Measurements from ENCODE around the gene ZNF470. TPM values are rescaled to one million over a fixed set of nuclear protein-coding genes. Genes with fewer than 3 reads are reported as not detected.

The ZNF470 gene
- polyA plus RNA-seq, 1 donor from 2014 or later = 2.1 TPM

DNA sequence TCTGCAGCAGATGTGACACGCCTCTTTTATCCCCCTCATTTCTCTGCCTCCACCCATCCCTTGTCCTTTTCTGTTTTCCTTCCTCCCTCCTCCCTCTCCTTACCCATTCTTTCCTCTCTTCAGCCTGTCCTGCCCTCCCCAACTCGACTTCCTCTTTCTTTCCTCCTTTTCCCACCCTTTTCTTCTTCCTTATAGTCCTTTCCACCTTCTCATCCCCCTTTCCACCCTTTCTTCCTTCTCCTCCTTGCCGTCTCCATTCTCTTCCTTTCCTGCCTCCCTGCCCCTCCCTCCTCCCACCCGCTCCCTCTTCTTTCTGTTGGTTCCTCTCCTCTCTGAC is 27.1 kb downstream of the ZNF470 start:
- Mint-ChIP-seq H3K36me3 (peaks cover 8% of the 10 kb centered on the region), H3K4me1 (peaks cover 0 to 9% (median 8%) of the 10 kb centered on the region in 3 donors), H3K27me3 (no peaks in the 10 kb centered on the region), H3K4me3 (peak overlapping the region; percentile 46 to 98 (median 92)), H3K9me3 (peaks cover 0 to 16% (median 4%) of the 10 kb centered on the region in 3 donors), H3K27ac (peak overlapping the region in 1 of 3 donors; percentile 93)

DNA sequence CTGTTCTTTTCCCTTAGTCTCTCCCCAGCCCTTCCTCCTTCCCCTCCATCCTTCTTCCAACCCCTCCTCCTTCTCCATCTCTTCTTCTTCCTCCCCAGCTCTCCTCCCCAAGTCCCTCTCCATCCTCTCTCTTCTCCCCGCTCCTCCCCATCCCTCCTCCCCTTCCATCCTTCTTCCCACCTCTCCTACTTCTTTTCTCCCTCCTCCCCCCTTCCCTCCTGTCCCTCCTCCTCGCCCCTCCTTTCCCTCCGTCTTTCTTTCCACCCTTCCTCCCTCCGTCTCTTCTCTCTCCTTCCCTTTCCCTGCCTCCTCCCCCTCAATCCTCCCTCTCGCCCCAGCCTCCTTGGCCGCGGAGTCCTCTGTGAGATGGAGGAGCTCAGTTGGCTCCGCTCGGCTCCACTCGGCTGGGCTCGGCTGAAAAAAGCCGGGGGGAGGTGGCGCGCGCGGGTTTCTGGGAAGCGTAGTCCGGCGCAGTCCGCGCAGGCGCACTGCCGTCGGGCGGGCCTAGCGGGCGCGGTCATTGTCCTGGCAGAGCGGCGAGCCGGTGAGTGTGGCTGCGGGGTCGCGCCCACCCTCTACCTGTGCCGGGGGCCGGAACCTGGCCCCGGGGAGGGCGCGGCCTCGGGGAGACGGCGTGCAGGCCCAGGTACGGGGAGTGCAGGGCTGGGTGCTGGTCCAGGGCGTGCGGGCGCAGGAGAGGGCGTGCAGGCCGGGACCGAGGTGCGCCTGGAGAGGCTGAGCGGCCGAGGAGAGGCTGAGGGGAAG is 27.7 kb downstream of the ZNF470 start, which contains the start of gene ZNF71:
Gene ZNF71 (plus strand): TSS at position 520 of the 765 bp plus-strand sequence. CDS start 6,257 bp downstream, outside the sequence.
- peak within 1 kb of the TSS in 1 of 3 donors; percentile 93 for H3K27ac Mint-ChIP-seq
- peak within 1 kb of the TSS; percentile 79 to 98 (median 92) for H3K4me3 Mint-ChIP-seq
- peaks cover 0 to 9% (median 8%) of the 10 kb centered on the region in 3 donors for H3K4me1 Mint-ChIP-seq
- H3K9me3 Mint-ChIP-seq = peaks cover 0 to 16% (median 4%) of the 10 kb centered on the region in 3 donors
- H3K36me3 Mint-ChIP-seq = peaks cover 8% of the 10 kb centered on the region
- no peaks in the 10 kb centered on the region for H3K27me3 Mint-ChIP-seq

DNA sequence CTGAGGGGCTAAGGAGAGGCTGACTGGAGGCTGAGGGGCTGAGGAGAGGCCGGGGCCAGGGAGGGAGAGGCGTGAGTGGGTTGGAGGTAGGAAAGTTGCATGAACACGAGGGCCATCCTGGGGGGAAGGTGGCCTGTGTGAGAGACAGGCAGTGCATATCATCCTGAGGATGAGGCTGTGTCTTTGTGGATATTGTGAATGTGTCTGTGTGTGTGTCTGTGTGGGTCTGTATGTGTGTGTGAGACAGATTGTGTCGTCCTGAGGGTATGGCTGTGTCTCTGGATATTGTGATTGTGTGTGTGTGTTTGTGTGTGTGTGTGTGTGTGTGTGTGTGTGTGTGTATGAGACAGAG is 28.3 kb downstream of the ZNF470 start:
- Mint-ChIP-seq H3K9me3 (peaks cover 0 to 17% (median 4%) of the 10 kb centered on the region in 3 donors), H3K27ac (peak overlapping the region in 1 of 3 donors; percentile 93), H3K4me3 (peak overlapping the region; percentile 79 to 98 (median 92)), H3K36me3 (peaks cover 10% of the 10 kb centered on the region), H3K4me1 (peaks cover 0 to 10% (median 8%) of the 10 kb centered on the region in 3 donors), H3K27me3 (no peaks in the 10 kb centered on the region)

DNA sequence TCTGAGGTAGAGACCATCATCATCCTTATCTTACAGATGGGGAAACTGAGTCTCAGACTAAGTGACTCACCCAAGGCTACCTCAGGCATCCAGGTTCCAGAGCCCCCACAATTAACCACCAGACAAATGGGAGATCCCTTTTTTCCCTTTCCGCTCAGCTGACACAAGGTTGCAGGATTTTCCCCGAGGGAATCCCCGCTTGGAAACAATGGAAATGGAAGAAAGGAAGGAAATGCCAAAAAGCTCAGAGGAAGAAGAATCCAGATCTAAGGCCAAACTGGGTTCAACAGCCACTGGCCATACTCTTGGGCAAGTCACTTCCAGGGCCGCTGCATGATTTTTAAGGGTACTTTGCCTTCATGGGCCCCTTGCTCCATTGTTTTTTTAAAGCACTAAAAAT is 29.4 kb downstream of the ZNF470 start:
- H3K9me3 Mint-ChIP-seq = peaks cover 1 to 21% (median 4%) of the 10 kb centered on the region in 3 donors
- H3K27ac Mint-ChIP-seq = no peak overlapping the region
- H3K4me1 Mint-ChIP-seq = peaks cover 0 to 13% (median 8%) of the 10 kb centered on the region in 3 donors
- H3K27me3 Mint-ChIP-seq = no peaks in the 10 kb centered on the region
- peaks cover 20% of the 10 kb centered on the region for H3K36me3 Mint-ChIP-seq
- peak overlapping the region in 2 of 4 donors; percentile 79 to 98 for H3K4me3 Mint-ChIP-seq

DNA sequence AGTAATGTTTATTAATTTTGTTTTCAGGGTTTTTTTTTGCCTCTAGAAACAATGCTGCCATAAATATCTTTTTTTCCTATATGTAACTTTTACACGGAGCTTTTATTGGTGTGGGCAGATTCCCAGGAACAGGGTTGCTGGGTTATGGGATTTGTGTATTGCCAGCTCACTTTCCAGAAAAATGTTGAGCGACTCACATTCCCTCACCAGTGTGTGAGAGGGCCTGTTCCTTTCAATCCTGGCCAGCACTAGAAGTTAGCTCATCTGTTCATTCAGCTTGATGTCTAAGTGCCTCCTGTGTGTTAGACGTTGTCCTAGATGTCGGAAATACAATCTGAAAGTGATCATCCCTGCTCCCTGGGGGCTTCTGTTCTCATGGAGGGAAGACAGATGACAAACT is 30.4 kb downstream of the ZNF470 start:
- Mint-ChIP-seq H3K27ac (no peak overlapping the region), H3K4me1 (peaks cover 0 to 17% (median 8%) of the 10 kb centered on the region in 3 donors), H3K27me3 (no peaks in the 10 kb centered on the region), H3K36me3 (peaks cover 21% of the 10 kb centered on the region), H3K9me3 (peaks cover 3 to 20% (median 8%) of the 10 kb centered on the region in 3 donors), H3K4me3 (peak overlapping the region in 2 of 4 donors; percentile 32 to 75)

DNA sequence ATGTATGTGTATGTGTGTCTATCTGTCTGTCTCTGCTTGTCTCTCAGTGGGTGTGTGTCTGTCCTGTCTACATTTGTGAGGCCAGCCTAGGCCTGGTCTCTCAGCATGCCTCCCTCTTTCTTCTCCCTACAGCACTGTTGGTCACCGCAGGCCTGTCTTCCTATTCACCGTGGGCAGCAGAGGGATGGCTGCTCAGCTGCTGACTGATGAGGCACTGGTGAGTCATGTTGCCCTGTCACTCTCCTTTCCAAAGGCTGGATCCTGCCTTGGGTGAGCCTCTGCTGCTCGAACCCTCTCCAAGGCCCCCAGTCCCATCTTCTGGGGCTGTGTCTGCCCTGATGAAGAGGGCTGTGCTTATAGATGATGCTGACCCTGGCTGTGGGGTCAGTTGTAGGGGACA is 34.1 kb downstream of the ZNF470 start:
- Mint-ChIP-seq H3K27me3 (no peaks in the 10 kb centered on the region), H3K27ac (no peak overlapping the region)

DNA sequence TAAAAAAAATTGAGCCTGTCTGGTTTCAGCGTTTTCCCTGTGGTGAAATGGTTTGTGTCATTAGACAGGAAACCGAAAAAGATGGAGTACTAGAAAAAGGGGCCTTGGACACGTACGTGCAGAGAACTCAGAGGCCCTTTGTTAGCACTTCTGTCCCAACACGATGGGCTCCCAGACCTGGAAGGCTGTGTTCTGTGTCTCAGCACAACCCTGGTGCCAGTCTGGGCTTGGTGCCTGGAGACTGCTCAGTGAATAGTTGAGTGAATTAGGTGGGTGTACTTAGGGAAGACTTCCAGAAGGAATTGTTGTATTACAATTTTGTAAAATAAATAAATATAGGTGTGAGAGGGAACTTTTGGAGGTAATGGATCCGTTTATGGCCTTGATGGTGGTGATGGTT is 36.6 kb downstream of the ZNF470 start:
- Mint-ChIP-seq H3K9me3 (peaks cover 19 to 54% (median 26%) of the 10 kb centered on the region in 3 donors), H3K27ac (no peak overlapping the region), H3K27me3 (no peaks in the 10 kb centered on the region), H3K4me3 (no peak overlapping the region), H3K4me1 (peaks cover 0 to 8% (median 0%) of the 10 kb centered on the region in 3 donors), H3K36me3 (peaks cover 39% of the 10 kb centered on the region)

More for the DNA sequence above, 34.1 kb downstream of the ZNF470 start:
- peaks cover 38% of the 10 kb centered on the region for H3K36me3 Mint-ChIP-seq
- peaks cover 15 to 36% (median 17%) of the 10 kb centered on the region in 3 donors for H3K9me3 Mint-ChIP-seq
- no peak overlapping the region for H3K4me3 Mint-ChIP-seq
- H3K4me1 Mint-ChIP-seq = peaks cover 0 to 8% (median 0%) of the 10 kb centered on the region in 3 donors

DNA sequence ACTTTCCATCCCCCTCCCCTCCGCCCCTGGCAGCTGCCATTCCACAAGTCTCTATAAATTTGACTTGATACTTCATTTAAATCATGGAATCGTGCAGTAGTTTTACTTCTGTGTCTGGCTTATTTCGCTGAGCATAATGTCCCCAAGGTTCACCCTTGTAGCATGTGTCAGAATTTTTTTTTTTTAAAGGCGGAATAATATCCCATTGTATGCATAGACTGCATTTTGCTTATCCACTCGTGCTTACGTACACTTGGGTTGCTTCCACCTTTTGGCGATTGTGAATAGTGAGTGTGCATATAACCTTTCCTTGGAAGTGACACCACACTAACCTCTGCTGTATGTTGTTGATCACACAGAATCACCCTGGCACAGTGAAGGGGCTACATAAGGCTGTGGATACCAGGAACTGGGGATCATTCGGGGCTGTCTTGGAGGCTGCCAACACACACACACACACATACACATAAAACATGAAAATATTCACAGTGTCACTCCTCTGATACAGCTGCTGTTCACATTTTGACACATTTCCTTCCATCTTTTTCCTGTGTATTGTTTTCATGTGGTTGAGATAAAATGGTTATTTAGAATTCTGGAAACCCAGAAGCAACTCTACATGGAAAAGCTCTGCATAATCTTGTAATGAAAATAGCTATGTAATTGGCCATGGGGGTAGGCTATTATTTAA is 41.2 kb downstream of the ZNF470 start:
- H3K4me3 Mint-ChIP-seq = peak overlapping the region in 1 of 4 donors; percentile 7

DNA sequence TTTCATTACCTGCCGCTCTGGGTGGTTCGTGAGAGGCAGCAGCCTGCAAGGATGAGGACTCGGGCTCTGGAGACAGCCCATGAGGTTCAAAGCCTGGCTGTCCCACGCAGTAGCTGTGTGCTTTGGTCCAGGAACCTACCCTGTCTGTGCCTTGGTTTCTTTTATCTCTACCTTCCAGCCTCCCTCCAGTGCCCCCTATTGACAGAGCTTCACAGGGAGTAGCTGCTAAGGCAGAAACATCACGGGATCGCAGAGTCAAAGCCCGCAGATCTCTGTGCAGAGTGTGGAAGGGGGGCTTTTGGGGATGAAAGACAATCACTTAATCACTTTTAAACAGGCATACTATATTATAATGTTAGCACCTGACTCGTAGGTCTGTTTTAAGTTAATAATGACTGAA is 44.0 kb downstream of the ZNF470 start:
- Mint-ChIP-seq H3K27ac (no peak overlapping the region), H3K36me3 (peaks cover 47% of the 10 kb centered on the region), H3K4me3 (peak overlapping the region in 1 of 4 donors; percentile 73), H3K4me1 (peaks cover 0 to 3% (median 0%) of the 10 kb centered on the region in 3 donors), H3K9me3 (peaks cover 22 to 69% (median 38%) of the 10 kb centered on the region in 3 donors), H3K27me3 (no peaks in the 10 kb centered on the region)

More for the DNA sequence above, 41.2 kb downstream of the ZNF470 start:
- Mint-ChIP-seq H3K36me3 (peaks cover 35% of the 10 kb centered on the region), H3K9me3 (peaks cover 19 to 59% (median 36%) of the 10 kb centered on the region in 3 donors), H3K27ac (no peak overlapping the region), H3K4me1 (peaks cover 0 to 3% (median 0%) of the 10 kb centered on the region in 3 donors), H3K27me3 (no peaks in the 10 kb centered on the region)

DNA sequence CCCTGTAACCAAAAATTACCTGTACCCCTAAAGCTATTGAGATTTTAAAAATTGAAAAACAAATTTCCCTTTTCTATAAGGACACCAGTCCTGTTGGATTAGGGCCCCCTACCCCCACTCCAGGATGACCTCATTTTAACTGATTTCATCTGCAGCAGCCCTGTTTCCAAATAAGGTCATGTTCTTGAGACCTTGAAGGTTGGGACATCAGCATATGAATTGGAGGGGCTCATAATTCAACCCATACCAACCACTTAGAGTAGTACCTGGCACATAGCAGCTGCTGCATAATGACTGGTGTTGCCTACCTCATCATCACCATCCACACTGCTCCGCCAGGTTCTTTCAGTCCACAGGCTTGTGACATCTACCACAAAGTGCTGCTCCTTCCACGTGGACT is 45.5 kb downstream of the ZNF470 start:
- Mint-ChIP-seq H3K9me3 (peaks cover 22 to 71% (median 41%) of the 10 kb centered on the region in 3 donors), H3K27me3 (no peaks in the 10 kb centered on the region), H3K4me1 (peaks cover 0 to 3% (median 0%) of the 10 kb centered on the region in 3 donors), H3K4me3 (peak overlapping the region in 1 of 4 donors; percentile 74), H3K36me3 (peaks cover 49% of the 10 kb centered on the region), H3K27ac (peak overlapping the region in 1 of 3 donors; percentile 7)

DNA sequence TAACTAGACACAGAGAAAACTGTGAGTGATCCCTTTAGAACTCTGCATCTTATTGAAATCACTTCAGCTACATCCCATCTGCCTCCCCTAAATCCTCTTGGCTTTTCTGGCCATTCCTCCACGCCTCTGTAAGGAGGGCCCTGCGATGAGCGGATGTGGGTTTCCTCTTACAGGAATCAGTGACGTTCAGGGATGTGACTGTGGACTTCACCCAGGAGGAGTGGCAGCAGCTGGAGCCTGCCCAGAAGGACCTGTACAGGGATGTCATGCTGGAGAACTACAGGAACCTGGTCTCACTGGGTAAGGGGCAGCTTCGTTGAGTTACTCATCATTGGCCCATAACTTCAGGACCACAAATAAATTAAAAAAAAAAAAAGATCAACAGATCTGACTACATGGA is 46.4 kb downstream of the ZNF470 start:
- H3K27me3 Mint-ChIP-seq = no peaks in the 10 kb centered on the region
- H3K4me1 Mint-ChIP-seq = peaks cover 0 to 3% (median 0%) of the 10 kb centered on the region in 3 donors
- H3K36me3 Mint-ChIP-seq = peaks cover 49% of the 10 kb centered on the region
- H3K9me3 Mint-ChIP-seq = peaks cover 18 to 62% (median 44%) of the 10 kb centered on the region in 3 donors
- H3K27ac Mint-ChIP-seq = no peak overlapping the region
- peak overlapping the region in 1 of 4 donors; percentile 59 for H3K4me3 Mint-ChIP-seq

DNA sequence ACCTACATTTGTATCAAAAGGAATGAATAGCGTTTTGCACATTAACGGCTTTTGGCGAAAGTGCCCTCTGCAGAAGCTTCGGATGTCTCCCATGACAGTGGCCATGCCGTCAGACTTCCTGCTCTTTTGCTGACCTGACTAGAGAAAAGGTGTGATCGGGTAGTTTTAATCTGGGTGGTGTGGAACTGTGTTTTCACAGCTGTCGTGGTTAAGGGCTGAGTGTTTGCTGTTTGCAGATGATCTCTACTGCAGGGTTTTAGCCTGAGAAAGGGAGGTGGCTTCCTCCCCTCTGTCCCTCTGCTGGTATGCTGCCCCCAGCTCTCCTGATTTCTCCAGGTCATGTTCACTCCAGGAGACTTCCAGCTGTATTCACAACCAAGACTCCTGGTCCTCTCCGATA is 50.3 kb downstream of the ZNF470 start:
- Mint-ChIP-seq H3K9me3 (peaks cover 18 to 49% (median 44%) of the 10 kb centered on the region in 3 donors), H3K27ac (no peak overlapping the region), H3K36me3 (peaks cover 52% of the 10 kb centered on the region), H3K4me3 (peak overlapping the region in 1 of 4 donors; percentile 61), H3K4me1 (peaks cover 0 to 3% (median 0%) of the 10 kb centered on the region in 3 donors), H3K27me3 (no peaks in the 10 kb centered on the region)

DNA sequence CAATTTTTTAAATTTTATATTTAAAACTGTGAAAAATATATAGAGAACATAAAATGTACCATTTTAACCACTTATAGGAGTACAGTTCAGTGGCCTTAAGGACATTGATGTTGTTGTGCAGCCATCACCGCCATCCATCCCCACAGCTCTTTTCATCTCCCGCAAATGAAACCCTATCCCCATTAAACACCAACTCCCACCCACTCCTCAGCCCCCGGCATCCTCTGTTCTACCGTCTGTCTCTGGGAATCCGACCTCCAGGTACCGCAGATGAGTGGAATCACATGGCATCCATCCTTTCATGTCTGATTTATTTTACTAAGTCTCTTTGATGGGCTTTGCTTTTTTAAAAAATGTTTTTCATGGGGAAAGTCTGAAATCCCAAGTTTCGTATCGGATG is 51.9 kb downstream of the ZNF470 start:
- no peaks in the 10 kb centered on the region for H3K4me1 Mint-ChIP-seq
- peaks cover 15 to 46% (median 43%) of the 10 kb centered on the region in 3 donors for H3K9me3 Mint-ChIP-seq
- H3K36me3 Mint-ChIP-seq = peaks cover 43% of the 10 kb centered on the region
- H3K27ac Mint-ChIP-seq = no peak overlapping the region
- H3K4me3 Mint-ChIP-seq = peak overlapping the region in 1 of 4 donors; percentile 7
- H3K27me3 Mint-ChIP-seq = no peaks in the 10 kb centered on the region

DNA sequence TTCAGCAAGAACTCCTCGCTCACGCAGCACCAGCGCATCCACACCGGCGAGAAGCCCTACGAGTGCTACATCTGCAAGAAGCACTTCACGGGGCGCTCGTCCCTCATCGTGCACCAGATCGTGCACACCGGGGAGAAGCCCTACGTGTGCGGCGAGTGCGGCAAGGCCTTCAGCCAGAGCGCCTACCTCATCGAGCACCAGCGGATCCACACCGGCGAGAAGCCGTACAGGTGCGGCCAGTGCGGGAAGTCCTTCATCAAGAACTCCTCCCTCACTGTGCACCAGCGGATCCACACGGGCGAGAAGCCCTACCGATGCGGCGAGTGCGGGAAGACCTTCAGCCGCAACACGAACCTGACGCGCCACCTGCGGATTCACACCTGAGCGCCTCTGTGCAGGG is 55.1 kb downstream of the ZNF470 start:
- Mint-ChIP-seq H3K9me3 (peaks cover 13 to 35% (median 21%) of the 10 kb centered on the region in 3 donors), H3K27ac (no peak overlapping the region), H3K36me3 (peaks cover 30% of the 10 kb centered on the region), H3K4me1 (no peaks in the 10 kb centered on the region), H3K27me3 (no peaks in the 10 kb centered on the region), H3K4me3 (no peak overlapping the region)

DNA sequence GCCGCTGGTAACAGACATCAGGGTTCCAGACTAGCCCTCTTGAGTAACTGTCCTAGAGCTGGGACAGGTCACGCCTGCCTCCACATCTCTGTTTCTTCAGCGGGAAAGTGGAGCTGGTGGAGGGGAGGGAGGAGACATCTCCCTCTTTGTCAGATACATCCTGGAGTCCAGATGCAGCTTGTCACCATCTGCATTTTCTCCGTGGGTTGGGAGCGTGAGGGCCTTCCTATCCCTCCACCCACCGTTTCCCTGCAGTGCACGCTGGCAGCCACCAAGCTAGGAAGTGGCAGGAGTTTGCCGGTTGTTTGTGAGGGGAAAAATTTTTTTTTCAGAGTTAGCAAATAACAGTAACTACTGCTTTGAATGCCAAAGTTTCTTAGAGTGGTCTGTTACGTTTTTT is 55.7 kb downstream of the ZNF470 start:
- Mint-ChIP-seq H3K36me3 (peaks cover 32% of the 10 kb centered on the region), H3K27me3 (no peaks in the 10 kb centered on the region), H3K4me1 (no peaks in the 10 kb centered on the region), H3K4me3 (no peak overlapping the region), H3K27ac (no peak overlapping the region), H3K9me3 (peaks cover 13 to 36% (median 20%) of the 10 kb centered on the region in 3 donors)
